ENCODE measurements around the gene NTM.

DNA sequence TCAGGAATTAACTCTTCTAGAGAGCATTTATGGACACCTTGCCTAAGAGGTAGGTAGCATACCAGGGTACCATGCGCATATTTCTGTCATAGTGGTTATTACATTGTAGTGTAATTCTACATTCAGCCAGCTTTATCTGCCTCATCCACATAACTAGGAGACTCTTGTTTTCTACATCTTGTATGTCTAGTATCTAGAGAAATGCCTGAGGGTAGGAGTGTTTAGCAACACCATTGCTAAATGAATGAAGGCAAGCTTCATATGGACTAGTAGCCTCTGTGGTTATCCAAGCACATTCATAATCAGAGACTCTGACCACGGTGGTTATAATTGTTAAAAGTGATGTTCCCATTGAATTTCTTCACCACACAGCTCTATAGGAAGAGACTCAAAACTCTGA lies 107.9 kb downstream of the NTM start:
- TF ChIP-seq FOXM1 (IDR thresholded peaks at IDR 0.05; ENCODE audit: borderline replicate concordance) (no peak), PKNOX1 (IDR thresholded peaks at IDR 0.05) (no peak), ELF4 (IDR thresholded peaks at IDR 0.05) (no peak), ZNF384 (IDR thresholded peaks at IDR 0.05) (no peak), BHLHE40 (IDR thresholded peaks at IDR 0.05; ENCODE audit: borderline replicate concordance) (no peak), FOXK2 (IDR thresholded peaks at IDR 0.05) (no peak), SP1 (IDR thresholded peaks at IDR 0.05) (no peak), FOXA1 (IDR thresholded peaks at IDR 0.05) (no peak), NFRKB (IDR thresholded peaks at IDR 0.05) (no peak), ARNT (IDR thresholded peaks at IDR 0.05) (no peak), HDGF (IDR thresholded peaks at IDR 0.05; ENCODE audit: borderline replicate concordance) (no peak), CTBP1 (IDR thresholded peaks at IDR 0.05; ENCODE audit: borderline replicate concordance) (no peak)
